HepG2 (cell line): ENCODE data around the gene GAR1. TPM values are rescaled to one million over a fixed set of nuclear protein-coding genes. Genes with fewer than 3 reads are reported as not detected.

ENCODE experiments used
- DR1 ChIP-seq: sonication (generic); formaldehyde crosslinking; IDR thresholded peaks from 2 replicates; pipeline ENCODE4 v1.8.0; 2021; ENCODE audit warnings: mild to moderate bottlenecking, missing genetic modification reagents, inconsistent platforms
- GLI4 ChIP-seq: sonication (generic); formaldehyde crosslinking; IDR thresholded peaks from 2 replicates; pipeline ENCODE4 v1.5.1; 2020; ENCODE audit warnings: missing genetic modification reagents, mild to moderate bottlenecking, moderate library complexity, borderline replicate concordance
- GRHL1 ChIP-seq: sonication (generic); formaldehyde crosslinking; conservative IDR thresholded peaks from 2 replicates; pipeline ENCODE4 v1.8.0; 2022; ENCODE audit warnings: missing genetic modification reagents
- MIER2 ChIP-seq: IDR thresholded peaks from 2 replicates; pipeline ENCODE4 v1.6.1; 2016; ENCODE audit warnings: missing biosample characterization, missing genetic modification reagents
- SALL2 ChIP-seq: sonication (generic); formaldehyde crosslinking; IDR thresholded peaks from 2 replicates; pipeline ENCODE4 v1.8.1; 2023; ENCODE audit warnings: mild to moderate bottlenecking, missing genetic modification reagents, inconsistent platforms
- SOX6 ChIP-seq, 2 experiments: fragments of 450-650 bp in 1 of 2; sonication (generic) in 1 of 2; formaldehyde crosslinking in 1 of 2; IDR thresholded peaks; 2 replicates each; pipeline versions ENCODE4 v1.4.0 to v1.6.1; 2017 to 2020; ENCODE audit warnings: antibody characterized with exemption in 1 of 2, mild to moderate bottlenecking in 1 of 2, missing genetic modification reagents in 1 of 2
- TSC22D2 ChIP-seq: sonication (generic); formaldehyde crosslinking; IDR thresholded peaks from 2 replicates; pipeline ENCODE4 v1.5.1; 2020; ENCODE audit warnings: missing genetic modification reagents, mild to moderate bottlenecking, borderline replicate concordance
- ZBTB7A ChIP-seq: sonication (generic); formaldehyde crosslinking; IDR thresholded peaks from 2 replicates; pipeline ENCODE4 v1.8.0; 2022; ENCODE audit warnings: mild to moderate bottlenecking, missing genetic modification reagents
- ZFP36L1 ChIP-seq: sonication (generic); formaldehyde crosslinking; IDR thresholded peaks from 2 replicates; pipeline ENCODE4 v1.8.0; 2022; ENCODE audit warnings: mild to moderate bottlenecking, missing genetic modification reagents, moderate library complexity
- ZFP37 ChIP-seq: sonication (generic); formaldehyde crosslinking; IDR thresholded peaks from 2 replicates; pipeline ENCODE4 v1.4.0; 2020; ENCODE audit warnings: missing genetic modification reagents, borderline replicate concordance
- ZFYVE20 ChIP-seq: sonication (generic); formaldehyde crosslinking; IDR thresholded peaks from 2 replicates; pipeline ENCODE4 v1.8.0; 2023; ENCODE audit warnings: low read depth, mild to moderate bottlenecking, moderate library complexity, missing genetic modification reagents, borderline replicate concordance
- ZNF121 ChIP-seq: sonication (generic); formaldehyde crosslinking; IDR thresholded peaks from 2 replicates; pipeline ENCODE4 v1.5.0; 2020; ENCODE audit warnings: mild to moderate bottlenecking, missing genetic modification reagents
- ZNF230 ChIP-seq: sonication (generic); formaldehyde crosslinking; IDR thresholded peaks from 2 replicates; pipeline ENCODE4 v1.4.0; 2020; ENCODE audit warnings: mild to moderate bottlenecking, missing genetic modification reagents
- ZNF292 ChIP-seq: sonication (generic); formaldehyde crosslinking; IDR thresholded peaks from 2 replicates; pipeline ENCODE4 v1.8.1; 2022; ENCODE audit warnings: mild to moderate bottlenecking, low read depth, missing genetic modification reagents, borderline replicate concordance
- ZNF382 ChIP-seq: sonication (generic); formaldehyde crosslinking; IDR thresholded peaks from 2 replicates; pipeline ENCODE4 v1.5.0; 2020; ENCODE audit warnings: missing genetic modification reagents, mild to moderate bottlenecking, borderline replicate concordance
- ZNF777 ChIP-seq: sonication (generic); formaldehyde crosslinking; IDR thresholded peaks from 2 replicates; pipeline ENCODE4 v1.4.0; 2020; ENCODE audit warnings: missing genetic modification reagents
- polyA plus RNA-seq, 8 experiments: library from polyadenylated mRNA; depleted of rRNA in 3 of 8; stranded (reverse) in 7 of 8; unstranded in 1 of 8; fragments of >200 nt; fragmentation: Illumina TruSeq in 4 of 8; extraction: Trizol in 4 of 8; gene quantifications; 2 replicates each; pipeline versions ENCODE4 v1.2.1 to v1.2.3, GENCODE V29; 2011 to 2016; ENCODE audit warnings: low read depth in 4 of 8, missing spikeins in 1 of 8, mixed read lengths in 1 of 8; ENCODE audit not compliant: insufficient read depth in 1 of 8
- total RNA-seq, 5 experiments: library from RNA; depleted of rRNA; stranded (reverse); fragments of >200 nt; fragmentation: Illumina TruSeq; extraction: Trizol; gene quantifications; 2 replicates each; pipeline ENCODE4 v1.2.3, GENCODE V29; 2016; ENCODE audit warnings: low read depth in 1 of 5
- TF ChIP-seq, protein P1 (sequence below): sonication (generic); formaldehyde crosslinking; IDR thresholded peaks from one replicate; pipeline ENCODE4 v1.5.1; 2020; ENCODE audit warnings: mild to moderate bottlenecking, missing genetic modification reagents; ENCODE audit errors: not compliant biosample characterization

Gene GAR1
- total and polyA plus RNA-seq, 2 of the 13 experiments (the other 11 are each of a cell fraction or from before 2014, with no cell fraction given), result 11.3 to 11.4 TPM

GRCh38 chr4:109815151-109816081 lies at the start of gene GAR1 (continued):
- TF ChIP-seq DR1 (CRISPR knock-in tag) (no peak; the same call in 1 of the 2 replicates), GRHL1 (no peak), ZNF777 (CRISPR knock-in tag) (peak; percentile 66), ZBTB7A (CRISPR knock-in tag) (no peak), GLI4 (CRISPR knock-in tag) (peak; percentile 87; the same call in 1 of the 2 replicates), ZNF230 (CRISPR knock-in tag) (no peak), TSC22D2 (CRISPR knock-in tag) (peak; percentile 28; the same call in 1 of the 2 replicates), ZNF382 (CRISPR knock-in tag) (no peak), ZNF292 (CRISPR knock-in tag) (0 out of 2 replicates have a peak, but pooled peaks have one; percentile 18), ZNF121 (0 out of 2 replicates have a peak, but pooled peaks have one; percentile 19), MIER2 (CRISPR knock-in tag) (no peak), SALL2 (peak; percentile 89), ZFYVE20 (CRISPR knock-in tag) (no peak), ZFP36L1 (no peak), ZFP37 (CRISPR knock-in tag) (peak; percentile 18; the same call in 1 of the 2 replicates), SOX6 (IDR thresholded peaks at IDR 0.05) (no peak), SOX6 (CRISPR knock-in tag; IDR thresholded peaks at IDR 0.05) (peak; percentile 49; the same call in 1 of the 2 replicates)
- TF ChIP-seq, protein P1, sequence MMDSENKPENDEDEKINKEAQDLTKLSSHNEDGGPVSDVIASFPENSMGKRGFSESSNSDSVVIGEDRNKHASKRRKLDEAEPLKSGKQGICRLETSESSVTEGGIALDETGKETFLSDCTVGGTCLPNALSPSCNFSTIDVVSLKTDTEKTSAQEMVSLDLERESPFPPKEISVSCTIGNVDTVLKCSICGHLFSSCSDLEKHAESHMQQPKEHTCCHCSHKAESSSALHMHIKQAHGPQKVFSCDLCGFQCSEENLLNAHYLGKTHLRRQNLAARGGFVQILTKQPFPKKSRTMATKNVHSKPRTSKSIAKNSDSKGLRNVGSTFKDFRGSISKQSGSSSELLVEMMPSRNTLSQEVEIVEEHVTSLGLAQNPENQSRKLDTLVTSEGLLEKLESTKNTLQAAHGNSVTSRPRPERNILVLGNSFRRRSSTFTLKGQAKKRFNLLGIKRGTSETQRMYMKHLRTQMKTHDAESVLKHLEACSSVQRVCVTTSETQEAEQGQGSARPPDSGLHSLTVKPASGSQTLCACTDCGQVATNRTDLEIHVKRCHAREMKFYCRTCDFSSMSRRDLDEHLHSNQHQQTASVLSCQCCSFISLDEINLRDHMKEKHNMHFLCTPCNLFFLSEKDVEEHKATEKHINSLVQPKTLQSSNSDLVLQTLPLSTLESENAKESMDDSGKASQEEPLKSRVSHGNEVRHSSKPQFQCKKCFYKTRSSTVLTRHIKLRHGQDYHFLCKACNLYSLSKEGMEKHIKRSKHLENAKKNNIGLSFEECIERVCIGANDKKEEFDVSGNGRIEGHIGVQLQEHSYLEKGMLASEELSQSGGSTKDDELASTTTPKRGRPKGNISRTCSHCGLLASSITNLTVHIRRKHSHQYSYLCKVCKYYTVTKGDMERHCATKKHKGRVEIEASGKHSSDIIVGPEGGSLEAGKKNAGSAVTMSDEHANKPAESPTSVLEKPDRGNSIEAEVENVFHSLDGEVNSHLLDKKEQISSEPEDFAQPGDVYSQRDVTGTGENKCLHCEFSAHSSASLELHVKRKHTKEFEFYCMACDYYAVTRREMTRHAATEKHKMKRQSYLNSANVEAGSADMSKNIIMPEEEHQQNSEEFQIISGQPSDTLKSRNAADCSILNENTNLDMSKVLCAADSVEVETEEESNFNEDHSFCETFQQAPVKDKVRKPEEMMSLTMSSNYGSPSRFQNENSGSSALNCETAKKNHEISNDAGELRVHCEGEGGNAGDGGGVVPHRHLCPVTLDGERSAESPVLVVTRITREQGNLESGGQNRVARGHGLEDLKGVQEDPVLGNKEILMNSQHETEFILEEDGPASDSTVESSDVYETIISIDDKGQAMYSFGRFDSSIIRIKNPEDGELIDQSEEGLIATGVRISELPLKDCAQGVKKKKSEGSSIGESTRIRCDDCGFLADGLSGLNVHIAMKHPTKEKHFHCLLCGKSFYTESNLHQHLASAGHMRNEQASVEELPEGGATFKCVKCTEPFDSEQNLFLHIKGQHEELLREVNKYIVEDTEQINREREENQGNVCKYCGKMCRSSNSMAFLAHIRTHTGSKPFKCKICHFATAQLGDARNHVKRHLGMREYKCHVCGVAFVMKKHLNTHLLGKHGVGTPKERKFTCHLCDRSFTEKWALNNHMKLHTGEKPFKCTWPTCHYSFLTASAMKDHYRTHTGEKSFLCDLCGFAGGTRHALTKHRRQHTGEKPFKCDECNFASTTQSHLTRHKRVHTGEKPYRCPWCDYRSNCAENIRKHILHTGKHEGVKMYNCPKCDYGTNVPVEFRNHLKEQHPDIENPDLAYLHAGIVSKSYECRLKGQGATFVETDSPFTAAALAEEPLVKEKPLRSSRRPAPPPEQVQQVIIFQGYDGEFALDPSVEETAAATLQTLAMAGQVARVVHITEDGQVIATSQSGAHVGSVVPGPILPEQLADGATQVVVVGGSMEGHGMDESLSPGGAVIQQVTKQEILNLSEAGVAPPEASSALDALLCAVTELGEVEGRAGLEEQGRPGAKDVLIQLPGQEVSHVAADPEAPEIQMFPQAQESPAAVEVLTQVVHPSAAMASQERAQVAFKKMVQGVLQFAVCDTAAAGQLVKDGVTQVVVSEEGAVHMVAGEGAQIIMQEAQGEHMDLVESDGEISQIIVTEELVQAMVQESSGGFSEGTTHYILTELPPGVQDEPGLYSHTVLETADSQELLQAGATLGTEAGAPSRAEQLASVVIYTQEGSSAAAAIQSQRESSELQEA (CRISPR knock-in tag), result peak; percentile 35
